ENCODE measurements around the gene PINLYP.

PINLYP gene

DNA sequence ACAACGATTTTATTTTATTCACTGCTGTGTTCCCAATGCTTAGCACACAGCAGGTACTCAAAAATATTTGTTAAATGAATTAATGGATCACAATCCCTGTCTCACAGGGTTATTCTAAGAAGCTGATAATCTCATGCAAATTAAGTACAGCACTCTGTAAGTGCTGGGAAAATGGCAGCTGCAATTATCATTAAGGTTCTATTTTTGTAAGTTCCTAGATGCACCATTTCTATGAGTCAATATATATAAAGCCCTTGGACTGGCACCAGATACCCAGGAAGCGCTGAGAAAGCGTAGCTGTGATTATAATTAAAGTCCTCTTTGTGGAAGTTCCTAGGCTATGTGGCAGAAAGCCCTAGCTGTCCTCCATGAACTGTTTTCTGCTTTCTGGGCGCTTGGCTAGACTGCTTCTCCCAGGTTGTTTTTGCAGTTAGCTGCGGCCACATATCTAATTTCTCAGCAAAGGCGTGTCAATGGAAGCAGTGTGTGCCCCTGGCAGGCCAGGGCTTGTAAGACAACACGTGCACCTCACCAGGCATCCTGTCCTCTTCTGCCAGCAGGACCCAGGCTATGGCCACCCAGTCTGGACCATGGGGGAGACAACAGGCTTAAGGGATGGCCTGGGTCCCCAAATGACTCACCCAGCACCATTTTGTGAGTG is 31.1 kb downstream of the PINLYP start:
- no peak for DNase-seq
- no peak for ATAC-seq

- ATAC-seq (peak; percentile 20), DNase-seq (no peak)
Observed at GRCh38 chr19:43607238-43608205, 31.9 kb downstream of the PINLYP start.

DNA sequence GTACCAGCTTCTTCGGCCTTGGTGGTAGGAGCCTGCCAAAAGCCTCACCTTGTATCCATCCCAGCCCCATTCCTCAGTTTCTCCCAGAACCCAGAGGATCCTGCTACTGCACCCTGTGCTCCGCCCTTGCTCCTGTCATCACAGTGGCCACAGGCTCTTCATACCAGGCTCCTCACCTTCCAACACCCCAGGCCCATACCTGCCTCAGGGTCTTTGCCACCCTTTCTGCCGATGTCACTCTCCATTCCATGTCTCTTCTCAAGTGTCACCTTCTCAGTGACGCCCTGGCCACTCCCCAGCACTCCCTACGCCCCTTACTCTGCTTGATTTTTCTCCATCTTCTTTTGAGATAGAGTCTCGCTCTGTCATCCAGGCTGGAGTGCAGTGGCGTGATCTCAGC is 34.3 kb downstream of the PINLYP start:
- no peak for DNase-seq
- ATAC-seq = no peak

DNA sequence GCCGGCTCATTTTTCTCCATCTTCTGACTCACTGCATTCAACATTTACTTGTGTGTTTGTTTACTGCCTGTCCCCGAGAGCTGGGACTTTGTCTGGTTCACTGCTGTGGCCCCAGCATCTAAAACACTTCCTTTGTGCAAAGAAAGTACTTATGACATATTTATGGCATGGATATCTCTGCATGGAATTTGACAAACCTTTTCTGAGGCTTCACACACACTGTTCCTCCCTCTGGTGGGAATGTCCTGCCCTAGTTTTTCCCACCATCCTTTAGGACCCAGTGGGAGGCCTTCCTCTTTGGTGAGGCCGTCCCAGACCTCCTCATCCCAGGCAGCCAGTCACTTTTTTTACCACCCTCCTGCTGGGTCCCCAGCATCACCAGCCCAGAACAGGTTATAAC is 34.9 kb downstream of the PINLYP start:
- no peak for ATAC-seq
- DNase-seq = no peak

DNA sequence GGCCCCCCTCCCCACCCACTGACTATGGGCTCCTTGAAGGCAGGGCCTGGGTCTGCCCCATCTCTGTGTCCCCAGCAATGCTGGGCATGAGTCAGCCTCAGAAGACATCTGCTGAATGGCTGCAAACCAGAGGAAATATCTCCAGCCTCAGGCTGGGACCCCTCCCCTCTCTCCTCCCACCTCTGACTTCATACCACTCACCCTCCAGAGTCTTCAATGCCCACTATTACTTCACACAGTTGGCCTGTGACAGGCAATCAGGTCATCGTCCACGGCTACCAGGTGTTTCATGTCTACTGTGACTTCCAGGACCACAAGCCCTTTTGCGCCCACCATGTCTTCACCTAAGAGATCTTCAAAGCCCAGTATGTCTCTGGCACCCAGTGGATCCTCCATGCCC is 36.2 kb downstream of the PINLYP start, which contains the start of gene SRRM5:
Gene SRRM5 (plus strand): TSS at position 301 of the 400 bp plus-strand sequence. CDS start 34 bp downstream, at position 335.
- DNase-seq = no peak
- no peak for ATAC-seq

DNA sequence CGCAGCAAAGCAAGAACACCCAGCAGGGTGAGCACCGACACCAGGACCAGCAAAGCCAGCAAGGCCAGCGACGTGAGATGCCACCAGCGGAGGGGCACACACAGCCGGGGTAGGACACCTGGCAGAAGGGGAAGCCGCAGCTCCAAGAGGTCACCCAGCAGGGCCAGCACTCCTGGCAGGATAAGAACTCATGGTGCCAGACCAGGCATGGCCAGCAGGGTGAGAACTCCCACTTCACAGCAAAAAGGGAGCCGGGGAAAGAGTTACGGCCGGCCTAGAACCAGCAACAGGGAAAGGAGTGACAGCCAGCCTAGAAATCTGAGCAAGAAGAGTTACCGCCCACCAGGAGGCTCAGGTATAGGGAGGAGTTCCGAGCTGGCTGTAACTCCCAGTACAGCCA is 36.8 kb downstream of the PINLYP start:
- no peak for DNase-seq
- ATAC-seq = no peak

DNA sequence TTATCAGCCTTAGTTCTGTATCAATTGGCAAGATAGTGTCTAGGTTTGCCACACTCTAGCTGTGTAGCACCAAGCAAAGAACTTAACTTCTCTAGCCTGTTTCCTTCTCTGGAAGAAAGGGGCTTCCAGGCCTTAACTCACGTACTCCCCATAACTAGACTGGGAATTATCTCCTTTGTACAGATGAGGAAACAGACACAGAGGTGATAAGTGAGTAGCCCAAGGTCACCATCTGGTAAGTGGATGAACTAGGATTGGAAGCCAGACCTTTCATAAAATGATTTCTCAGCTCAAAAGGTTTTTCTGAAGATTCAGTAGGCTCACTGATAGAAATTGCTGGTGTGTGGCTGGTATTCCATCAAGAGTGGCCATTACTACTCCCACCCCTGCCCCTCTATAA is 40.7 kb downstream of the PINLYP start:
- DNase-seq (no peak), ATAC-seq (no peak)

DNA sequence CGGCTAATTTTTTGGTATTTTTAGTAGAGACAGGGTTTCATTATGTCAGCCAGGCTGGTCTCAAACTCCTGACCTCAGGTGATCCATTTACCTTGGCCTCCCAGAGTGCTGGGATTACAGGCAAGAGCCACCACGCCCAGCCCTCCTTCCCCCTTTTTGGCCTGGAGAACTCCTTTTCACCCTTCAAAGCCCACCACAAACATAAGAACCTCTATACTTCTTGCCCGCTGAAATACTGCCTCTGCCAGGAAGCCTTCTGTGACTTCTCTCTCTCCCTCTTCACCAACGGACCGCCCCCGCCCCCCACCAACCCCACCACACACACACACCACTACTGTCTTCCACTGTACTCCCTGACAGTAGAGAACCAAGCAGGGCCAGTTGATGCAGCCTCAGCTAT is 41.4 kb downstream of the PINLYP start:
- no peak for DNase-seq
- ATAC-seq = no peak

GRCh38 chr19:43618921-43619261 is 43.3 kb downstream of the PINLYP start:
- DNase-seq (peak; percentile 66), ATAC-seq (peak; percentile 53)

GRCh38 chr19:43619262-43620060 is 43.9 kb downstream of the PINLYP start, which contains the start of gene ZNF428:
ZNF428 (minus strand) TSS chr19:43619629; CDS start chr19:43614304, 5,325 bp downstream.
- peak; percentile 92 for ATAC-seq
- DNase-seq = peak; percentile 91

DNA sequence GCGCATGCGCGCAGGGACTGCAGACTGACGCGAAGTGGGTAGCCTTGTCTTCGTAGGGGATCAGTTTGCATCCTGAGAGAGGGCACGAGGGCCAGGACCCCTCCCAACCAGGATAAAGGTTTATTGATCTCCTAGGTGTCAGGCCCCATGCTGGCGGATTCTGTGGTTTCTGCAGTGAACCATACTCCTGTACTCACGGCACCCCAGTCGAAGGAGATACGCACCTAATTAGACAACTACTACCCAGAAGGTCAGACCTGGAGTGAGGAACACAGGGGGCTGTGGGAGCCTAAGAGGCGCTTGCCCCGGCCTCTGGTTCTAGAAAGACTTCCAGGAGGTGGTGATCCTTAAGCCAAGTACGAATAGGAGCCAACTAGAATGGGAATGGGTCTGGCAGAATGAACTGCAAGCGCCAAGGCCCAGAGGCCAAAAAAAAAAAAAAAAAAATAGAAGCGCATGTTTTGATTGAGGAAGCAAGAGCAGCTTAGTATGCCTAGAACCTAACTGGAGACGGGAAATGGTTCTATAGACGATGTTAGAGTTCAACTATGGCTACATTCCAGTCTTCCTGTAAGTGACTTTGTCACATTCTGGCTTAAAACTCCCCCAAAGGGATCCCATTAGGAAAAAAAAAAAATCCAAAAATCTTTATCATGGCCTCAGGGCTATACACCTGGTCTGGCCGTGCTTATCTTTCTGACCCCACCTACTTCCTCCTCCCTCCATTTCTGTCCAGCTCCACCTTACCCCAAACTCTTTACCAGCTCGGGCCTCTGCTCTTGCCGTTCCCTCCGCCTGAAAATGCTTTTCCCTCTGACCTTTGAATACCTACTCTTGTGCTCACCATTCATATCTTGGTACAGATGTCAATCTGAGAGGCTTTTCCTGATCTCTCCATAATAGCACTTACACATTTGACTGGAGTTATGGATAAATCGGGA is 44.7 kb downstream of the PINLYP start:
- ATAC-seq (peak; percentile 5), DNase-seq (no peak)

GRCh38 chr19:43622070-43622469 is 46.5 kb downstream of the PINLYP start:
- no peak for DNase-seq
- ATAC-seq = no peak

DNA sequence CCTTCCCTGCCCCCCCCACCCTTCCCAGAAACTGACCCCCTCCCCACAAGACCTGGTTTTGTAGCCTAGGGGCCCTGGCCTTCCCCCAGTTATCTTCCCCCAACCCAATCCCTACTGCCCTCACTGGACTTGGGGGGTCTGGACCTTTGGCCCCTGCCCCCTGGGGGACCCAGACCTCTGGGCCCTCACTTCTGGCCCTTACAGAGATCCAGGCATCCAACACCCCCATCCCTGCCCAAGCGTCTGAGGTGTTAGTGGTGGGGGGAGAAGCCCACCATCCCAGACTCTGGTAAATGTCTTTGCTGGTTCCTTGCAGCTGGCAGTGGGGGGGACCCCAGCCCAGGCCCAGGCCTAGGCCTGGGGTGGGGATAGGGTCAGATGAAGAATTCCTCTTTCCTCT is 47.4 kb downstream of the PINLYP start:
- no peak for DNase-seq
- no peak for ATAC-seq

GRCh38 chr19:43623889-43624670 is 48.5 kb downstream of the PINLYP start:
- no peak for ATAC-seq
- DNase-seq = peak; percentile 29

DNA sequence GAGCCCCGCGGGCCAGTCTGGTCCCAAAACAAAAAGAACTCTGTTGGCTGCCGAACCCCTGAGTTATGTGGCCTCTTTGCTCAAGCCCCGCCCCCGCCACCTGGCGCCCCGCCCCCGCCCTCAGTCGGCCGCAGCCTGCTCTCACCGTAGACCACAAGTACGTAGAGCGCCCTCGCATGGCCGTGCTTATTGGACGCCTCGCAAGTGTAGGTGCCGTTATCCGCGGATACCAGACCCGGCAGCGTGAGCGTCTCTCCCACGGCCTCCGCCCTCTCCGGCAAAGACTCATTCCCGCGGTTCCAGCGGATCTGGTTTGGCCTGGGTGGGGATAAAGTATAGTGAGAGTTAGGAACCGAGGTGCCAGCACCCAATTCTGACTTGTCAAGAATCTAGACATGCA is 49.3 kb downstream of the PINLYP start:
- DNase-seq (peak; percentile 90), ATAC-seq (peak; percentile 70)

DNA sequence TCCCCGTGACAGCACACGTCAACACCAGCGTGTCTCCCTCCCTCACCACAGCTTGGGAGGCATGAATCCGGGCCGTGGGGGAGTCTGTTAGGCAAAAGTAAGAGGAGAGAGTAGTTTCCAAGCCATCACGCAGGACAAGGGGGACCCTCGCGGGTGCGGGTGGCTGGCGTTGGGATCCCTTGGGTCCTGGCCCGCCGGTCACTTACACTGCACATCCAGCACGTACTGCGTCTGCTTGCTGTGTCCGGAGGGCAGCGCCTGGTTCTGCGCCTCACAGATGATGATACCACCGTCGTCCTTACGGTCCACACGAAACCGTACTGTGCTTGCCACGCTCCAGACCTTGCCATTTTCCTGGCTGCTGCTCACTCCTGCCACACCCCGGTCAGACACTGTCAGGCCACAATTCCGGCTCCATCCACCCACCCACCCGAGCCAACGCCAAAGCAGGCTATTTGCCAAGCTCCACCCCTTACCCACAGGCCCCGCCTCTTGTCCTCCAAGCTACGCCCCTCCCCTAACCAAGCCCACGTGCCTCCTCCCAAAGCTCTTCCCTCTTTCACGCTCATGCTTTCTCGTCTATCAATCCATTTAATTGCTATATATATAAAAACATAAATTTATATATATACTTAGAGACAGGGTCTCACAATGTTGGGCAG is 50.4 kb downstream of the PINLYP start:
- peak; percentile 37 for DNase-seq
- no peak for ATAC-seq

DNA sequence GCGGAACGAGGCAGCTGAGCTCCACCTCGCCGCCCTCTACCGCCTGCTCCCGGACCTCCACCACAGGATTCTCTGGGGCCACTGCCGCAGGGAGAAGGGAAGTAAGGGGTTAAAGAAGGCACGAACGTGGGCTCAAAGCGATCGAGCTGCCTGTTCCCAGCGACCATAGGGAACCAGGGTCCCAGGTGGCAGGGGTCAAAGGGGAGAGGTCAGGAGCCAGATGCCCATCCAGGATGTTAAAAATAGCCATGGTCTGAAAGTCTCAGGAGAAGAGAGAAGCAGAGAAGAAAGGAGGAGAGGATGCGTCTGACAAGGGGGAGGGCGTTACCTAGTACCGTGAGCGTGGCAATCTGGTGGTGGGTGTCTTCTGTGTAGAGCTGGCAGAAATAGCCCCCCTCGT is 51.2 kb downstream of the PINLYP start:
- no peak for DNase-seq
- ATAC-seq = no peak

DNA sequence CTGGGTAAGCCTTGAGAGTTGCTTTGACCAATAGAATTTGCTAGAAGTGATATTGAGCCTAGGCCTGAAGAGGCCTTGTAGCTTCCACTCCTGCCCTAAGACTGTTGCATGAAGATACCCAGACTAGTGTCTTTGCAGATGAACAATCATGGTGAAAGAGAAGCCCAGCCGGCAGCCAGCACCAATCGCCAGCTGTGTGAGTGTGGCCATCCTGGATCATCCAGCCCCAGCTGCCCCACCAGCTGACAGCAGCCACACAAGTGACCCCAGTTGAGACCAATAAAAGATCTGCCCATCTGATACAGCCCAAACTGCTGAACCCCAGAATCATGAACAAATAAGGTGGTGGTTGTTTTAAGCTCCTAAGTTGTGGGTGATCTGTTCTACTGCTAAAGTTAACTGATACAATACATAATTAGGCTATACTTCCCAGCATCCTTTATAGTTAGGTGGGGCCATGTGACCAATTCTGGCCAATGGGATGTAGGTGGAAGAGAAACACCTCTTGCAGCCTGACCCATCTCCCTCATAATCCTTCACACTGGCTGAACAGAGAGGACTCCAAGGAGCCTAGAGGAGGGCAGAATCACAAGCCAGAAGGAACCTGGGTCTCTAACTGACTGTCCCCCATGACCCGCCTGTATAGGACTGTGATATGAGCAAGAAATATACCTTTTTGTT is 53.2 kb downstream of the PINLYP start:
- DNase-seq = no peak
- ATAC-seq = no peak

DNA sequence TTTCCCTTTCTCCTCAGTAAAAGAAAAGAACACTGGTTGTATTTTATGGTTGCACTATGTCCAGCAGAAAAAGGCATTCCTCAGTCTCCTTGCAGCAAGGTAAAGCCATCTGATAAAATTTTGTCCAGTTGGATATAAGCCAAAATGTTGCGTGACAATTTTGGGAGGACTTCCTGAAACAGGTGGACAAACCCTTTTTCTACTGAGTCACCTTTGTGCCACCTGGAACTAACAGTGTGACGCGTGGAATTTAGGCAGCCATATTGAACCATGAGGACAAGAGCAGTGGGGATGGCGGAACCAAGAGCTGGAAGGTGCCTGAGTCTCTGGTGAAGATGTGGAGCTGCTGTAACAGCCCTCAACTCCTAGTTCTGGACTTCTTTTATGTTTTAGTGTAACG is 55.9 kb downstream of the PINLYP start:
- DNase-seq = no peak
- ATAC-seq = no peak
